H9 (cell line): Measurements from ENCODE around the gene LGALS9. TPM values are rescaled to one million over a fixed set of nuclear protein-coding genes. Genes with fewer than 3 reads are reported as not detected.

ENCODE experiments used
- DNase-seq: peaks from one replicate; pipeline ENCODE4 v3.0.0-alpha.2; 2017
- H2AFZ ChIP-seq: one replicate; pipeline ENCODE4 v1.6.1; 2013; ENCODE audit warnings: mild to moderate bottlenecking, low read length, control low read depth, moderate library complexity
- H2AK5ac ChIP-seq: 2 replicates; pipeline ENCODE4 v1.6.1; 2013; ENCODE audit warnings: low read length, control low read depth, mixed read lengths; ENCODE audit not compliant: insufficient read length
- H2BK120ac ChIP-seq: one replicate; pipeline ENCODE4 v1.6.1; 2013; ENCODE audit warnings: low read depth, mild to moderate bottlenecking, low read length, control low read depth, inconsistent platforms; ENCODE audit not compliant: poor library complexity, severe bottlenecking
- H2BK12ac ChIP-seq: 2 replicates; pipeline ENCODE4 v1.6.1; 2013; ENCODE audit warnings: low read length, control low read depth, mixed read lengths, low read depth; ENCODE audit not compliant: insufficient read length
- H2BK15ac ChIP-seq: 2 replicates; pipeline ENCODE4 v1.6.1; 2013; ENCODE audit warnings: low read depth, low read length, control low read depth
- H2BK20ac ChIP-seq: one replicate; pipeline ENCODE4 v1.6.1; 2013; ENCODE audit warnings: low read depth, mild to moderate bottlenecking, low read length, control low read depth, inconsistent platforms; ENCODE audit not compliant: poor library complexity, severe bottlenecking
- H2BK5ac ChIP-seq: 2 replicates; pipeline ENCODE4 v1.6.1; 2013; ENCODE audit warnings: low read length, control low read depth, mixed read lengths; ENCODE audit not compliant: insufficient read length
- H3K14ac ChIP-seq: 2 replicates; pipeline ENCODE4 v1.6.1; 2013; ENCODE audit warnings: low read length, control low read depth; ENCODE audit not compliant: insufficient read depth
- H3K18ac ChIP-seq: 2 replicates; pipeline ENCODE4 v1.6.1; 2013; ENCODE audit warnings: low read depth, mild to moderate bottlenecking, mixed read lengths, low read length, control low read depth; ENCODE audit not compliant: insufficient read length
- H3K23ac ChIP-seq: 2 replicates; pipeline ENCODE4 v1.6.1; 2013; ENCODE audit warnings: low read length, control low read depth, mixed read lengths, low read depth; ENCODE audit not compliant: insufficient read length
- H3K23me2 ChIP-seq: 2 replicates; pipeline ENCODE4 v1.6.1; 2013; ENCODE audit warnings: low read depth, mild to moderate bottlenecking, mixed read lengths, low read length, control low read depth; ENCODE audit not compliant: insufficient read length, poor library complexity, severe bottlenecking
- H3K27ac ChIP-seq: 2 replicates; pipeline ENCODE4 v1.5.1; 2013; ENCODE audit warnings: low read length, control low read depth, mixed read lengths, low read depth; ENCODE audit not compliant: insufficient read length
- H3K27me3 ChIP-seq: 2 replicates; pipeline ENCODE4 v1.6.1; 2013; ENCODE audit warnings: low read length, control low read depth, inconsistent platforms; ENCODE audit not compliant: insufficient read depth
- H3K4ac ChIP-seq: 2 replicates; pipeline ENCODE4 v1.6.1; 2013; ENCODE audit warnings: low read depth, mild to moderate bottlenecking, control low read depth, inconsistent platforms, low read length, moderate library complexity
- H3K4me1 ChIP-seq: 2 replicates; pipeline ENCODE4 v1.6.1; 2013; ENCODE audit warnings: low read length, control low read depth, inconsistent platforms; ENCODE audit not compliant: insufficient read depth
- H3K4me2 ChIP-seq: 2 replicates; pipeline ENCODE4 v1.6.1; 2013; ENCODE audit warnings: low read length, control low read depth, mixed read lengths; ENCODE audit not compliant: insufficient read length, insufficient read depth
- H3K56ac ChIP-seq: 2 replicates; pipeline ENCODE4 v1.6.1; 2013; ENCODE audit warnings: low read depth, mild to moderate bottlenecking, mixed read lengths, low read length, control low read depth; ENCODE audit not compliant: insufficient read length
- H3K79me1 ChIP-seq: 2 replicates; pipeline ENCODE4 v1.6.1; 2013; ENCODE audit warnings: low read depth, mild to moderate bottlenecking, moderate library complexity, low read length, control low read depth, inconsistent platforms; ENCODE audit not compliant: insufficient read depth, poor library complexity, severe bottlenecking
- H3K79me2 ChIP-seq: 2 replicates; pipeline ENCODE4 v1.6.1; 2013; ENCODE audit warnings: low read length, control low read depth, inconsistent platforms; ENCODE audit not compliant: insufficient read depth
- H3K9ac ChIP-seq: 2 replicates; pipeline ENCODE4 v1.6.1; 2013; ENCODE audit warnings: low read length, control low read depth, mixed read lengths; ENCODE audit not compliant: insufficient read length; ENCODE audit errors: extremely low read depth
- H3K9me3 ChIP-seq: one replicate; pipeline ENCODE4 v1.6.1; 2013; ENCODE audit warnings: low read depth, low read length, inconsistent platforms; ENCODE audit not compliant: control insufficient read depth
- H3T11ph ChIP-seq: one replicate; pipeline ENCODE4 v1.6.1; 2013; ENCODE audit warnings: mild to moderate bottlenecking, low read length, control low read depth, inconsistent platforms
- H4K20me1 ChIP-seq: one replicate; pipeline ENCODE4 v1.6.1; 2013; ENCODE audit not compliant: control insufficient read depth, insufficient read length, insufficient read depth
- H4K5ac ChIP-seq: 2 replicates; pipeline ENCODE4 v1.6.1; 2013; ENCODE audit warnings: low read depth, mild to moderate bottlenecking, mixed read lengths, low read length, control low read depth; ENCODE audit not compliant: insufficient read length
- H4K8ac ChIP-seq: replicated peaks from 2 replicates; pipeline ENCODE4 v1.6.1; 2013; ENCODE audit warnings: low read length, control low read depth, mixed read lengths, low read depth; ENCODE audit not compliant: insufficient read length
- H4K91ac ChIP-seq: 2 replicates; pipeline ENCODE4 v1.6.1; 2013; ENCODE audit warnings: low read depth, mild to moderate bottlenecking, moderate library complexity, mixed read lengths, low read length, control low read depth; ENCODE audit not compliant: insufficient read length
- H3K27ac Mint-ChIP-seq, 3 experiments: 2 replicates in 2 of 3; 3 replicates in 1 of 3; pipeline ENCODE4 v1.8.0; 2020 to 2021; ENCODE audit warnings: mixed read lengths in 3 of 3, mild to moderate bottlenecking in 1 of 3, moderate library complexity in 1 of 3
- H3K27me3 Mint-ChIP-seq: 2 replicates; pipeline ENCODE4 v1.8.0; 2021; ENCODE audit warnings: low read depth, mild to moderate bottlenecking, moderate library complexity, mixed read lengths
- H3K36me3 Mint-ChIP-seq, 3 experiments: 2 replicates in 2 of 3; 3 replicates in 1 of 3; pipeline ENCODE4 v1.8.0; 2020 to 2021; ENCODE audit warnings: low read depth in 3 of 3, mixed read lengths in 3 of 3; ENCODE audit not compliant: insufficient read depth in 1 of 3
- H3K4me1 Mint-ChIP-seq, 2 experiments: 2 replicates each; pipeline ENCODE4 v1.8.0; 2020; ENCODE audit warnings: mixed read lengths in 2 of 2
- H3K4me3 Mint-ChIP-seq, 2 experiments: 2 replicates in 1 of 2; 3 replicates in 1 of 2; pipeline ENCODE4 v1.8.0; 2020 to 2021; ENCODE audit warnings: mild to moderate bottlenecking in 2 of 2, mixed read lengths in 2 of 2, moderate library complexity in 1 of 2
- H3K9me3 Mint-ChIP-seq, 2 experiments: 2 replicates in 1 of 2; 3 replicates in 1 of 2; pipeline ENCODE4 v1.8.0; 2020; ENCODE audit warnings: mild to moderate bottlenecking in 2 of 2, mixed read lengths in 2 of 2, moderate library complexity in 1 of 2
- CTCF ChIP-seq: fragments of 200-600 bp; sonication (generic); conservative IDR thresholded peaks from 3 replicates; pipeline ENCODE4 v1.8.0; 2021; ENCODE audit warnings: antibody characterized with exemption, mild to moderate bottlenecking
- WGBS: extraction: QIAGEN DNeasy Blood & Tissue Kit; methylation state at CpG from one replicate; pipeline ENCODE4 v1.1.7; 2013; ENCODE audit warnings: missing lambda C conversion rate, low lambda C conversion rate, mixed read lengths; ENCODE audit not compliant: insufficient read length; ENCODE audit errors: extremely low coverage; 5-methylcytosine and 5-hydroxymethylcytosine counted together
- total RNA-seq: library from RNA; stranded (reverse); gene quantifications from 2 replicates; pipeline ENCODE4 v1.2.1, GENCODE V29; 2021

Gene LGALS9
- total RNA-seq, 1 experiment from 2014 or later = 2.5 TPM

GRCh38 chr17:27633312-27634025, 2.5 kb downstream of the LGALS9 start:
- Histone ChIP-seq H4K8ac (no peak overlapping the region), H4K91ac (no peak overlapping the region), H3K4me2 (no peak overlapping the region), H2AK5ac (no peak overlapping the region), H2BK20ac (no peak overlapping the region), H3K23me2 (no peaks in the 10 kb centered on the region), H2BK15ac (no peak overlapping the region), H3K9me3 (no peaks in the 10 kb centered on the region), H3K79me2 (no peaks in the 10 kb centered on the region), H3K4me1 (no peaks in the 10 kb centered on the region; the same call in 1 of the 2 replicates), H3K56ac (no peak overlapping the region), H3K9ac (no peak overlapping the region), H3K79me1 (no peaks in the 10 kb centered on the region), H2BK12ac (no peak overlapping the region), H3K27me3 (no peaks in the 10 kb centered on the region), H3K18ac (no peak overlapping the region), H2AFZ (no peak overlapping the region), H2BK120ac (no peak overlapping the region), H3K4ac (no peak overlapping the region), H3K23ac (no peak overlapping the region), H3K14ac (no peak overlapping the region), H3K27ac (no peak overlapping the region), H2BK5ac (no peak overlapping the region), H4K20me1 (no peaks in the 10 kb centered on the region), H3T11ph (no peak overlapping the region), H4K5ac (no peak overlapping the region)
- Mint-ChIP-seq H3K4me1 (peaks cover 3 to 7% of the 10 kb centered on the region in 2 experiments; a peak in 3 of 4 replicates), H3K27me3 (no peaks in the 10 kb centered on the region), H3K36me3 (no peaks in the 10 kb centered on the region; a peak in 1 of 7 replicates), H3K27ac (no peak overlapping the region), H3K9me3 (no peaks in the 10 kb centered on the region), H3K4me3 (no peak overlapping the region)
- WGBS = no CpG with 5 or more reads among the region's 14 CpGs
- no peak for TF ChIP-seq CTCF
- no peak for DNase-seq
